T-helper 1 cell treated with Interleukin-12 subunit alpha and Interleukin-12 subunit beta and Interleukin-4 antibody, amounts not matched to agents 30 μg/mL and 1 μg/mL, for 36 hours (primary cell): ENCODE results near the gene CDKAL1.

ENCODE experiments used
- H3K27ac Mint-ChIP-seq: one replicate; pipeline ENCODE4 v1.8.0; 2021; ENCODE audit warnings: mild to moderate bottlenecking, mixed read lengths
- H3K27me3 Mint-ChIP-seq: one replicate; pipeline ENCODE4 v1.8.0; 2021; ENCODE audit warnings: low read depth, mixed read lengths
- H3K36me3 Mint-ChIP-seq: one replicate; pipeline ENCODE4 v1.8.0; 2021; ENCODE audit warnings: low read depth, mixed read lengths
- H3K4me1 Mint-ChIP-seq: one replicate; pipeline ENCODE4 v1.8.0; 2021; ENCODE audit warnings: low read depth, mixed read lengths
- H3K4me3 Mint-ChIP-seq: one replicate; pipeline ENCODE4 v1.8.0; 2021; ENCODE audit warnings: mild to moderate bottlenecking, moderate library complexity, mixed read lengths
- H3K9me3 Mint-ChIP-seq: one replicate; pipeline ENCODE4 v1.8.0; 2021; ENCODE audit warnings: mixed read lengths

The CDKAL1 gene

GRCh38 chr6:20947977-20948376 lies 413.7 kb downstream of the CDKAL1 start:
- Mint-ChIP-seq H3K27me3 (no peaks in the 10 kb centered on the region), H3K36me3 (peaks cover 4% of the 10 kb centered on the region), H3K4me1 (peaks cover 4% of the 10 kb centered on the region), H3K9me3 (peaks cover 6% of the 10 kb centered on the region), H3K27ac (no peak overlapping the region), H3K4me3 (no peak overlapping the region)

- H3K27me3 Mint-ChIP-seq, result no peaks in the 10 kb centered on the region
- H3K27ac Mint-ChIP-seq, result no peak overlapping the region
- peaks cover 3% of the 10 kb centered on the region for H3K36me3 Mint-ChIP-seq
- no peak overlapping the region for H3K4me3 Mint-ChIP-seq
- peaks cover 4% of the 10 kb centered on the region for H3K4me1 Mint-ChIP-seq
- peaks cover under 1% of the 10 kb centered on the region for H3K9me3 Mint-ChIP-seq
These were observed 414.3 kb downstream of the CDKAL1 start for GRCh38 chr6:20948556-20948955.

- Mint-ChIP-seq H3K36me3 (peaks cover under 1% of the 10 kb centered on the region), H3K27me3 (no peaks in the 10 kb centered on the region), H3K9me3 (no peaks in the 10 kb centered on the region), H3K4me1 (peaks cover 4% of the 10 kb centered on the region), H3K4me3 (no peak overlapping the region), H3K27ac (no peak overlapping the region)
These were observed 414.9 kb downstream of the CDKAL1 start for GRCh38 chr6:20949138-20949537.

GRCh38 chr6:20952699-20953474 lies 418.6 kb downstream of the CDKAL1 start:
- H3K9me3 Mint-ChIP-seq, result no peaks in the 10 kb centered on the region
- H3K27ac Mint-ChIP-seq, result no peak overlapping the region
- H3K4me1 Mint-ChIP-seq, result no peaks in the 10 kb centered on the region
- H3K27me3 Mint-ChIP-seq, result no peaks in the 10 kb centered on the region
- H3K4me3 Mint-ChIP-seq, result no peak overlapping the region
- H3K36me3 Mint-ChIP-seq, result peaks cover 13% of the 10 kb centered on the region

- Mint-ChIP-seq H3K36me3 (peaks cover 13% of the 10 kb centered on the region), H3K27me3 (no peaks in the 10 kb centered on the region), H3K4me3 (no peak overlapping the region)
These were observed 420.1 kb downstream of the CDKAL1 start for GRCh38 chr6:20954315-20954714.

GRCh38 chr6:20955131-20955530 lies 420.9 kb downstream of the CDKAL1 start:
- H3K9me3 Mint-ChIP-seq, result no peaks in the 10 kb centered on the region
- no peak overlapping the region for H3K27ac Mint-ChIP-seq
- peaks cover 13% of the 10 kb centered on the region for H3K36me3 Mint-ChIP-seq
- H3K4me1 Mint-ChIP-seq, result no peaks in the 10 kb centered on the region
- no peaks in the 10 kb centered on the region for H3K27me3 Mint-ChIP-seq
- H3K4me3 Mint-ChIP-seq, result no peak overlapping the region

More at GRCh38 chr6:20954315-20954714, 420.1 kb downstream of the CDKAL1 start:
- Mint-ChIP-seq H3K9me3 (no peaks in the 10 kb centered on the region), H3K27ac (no peak overlapping the region), H3K4me1 (no peaks in the 10 kb centered on the region)

- Mint-ChIP-seq H3K27ac (no peak overlapping the region), H3K36me3 (peaks cover 13% of the 10 kb centered on the region), H3K4me1 (no peaks in the 10 kb centered on the region), H3K27me3 (no peaks in the 10 kb centered on the region), H3K4me3 (no peak overlapping the region), H3K9me3 (no peaks in the 10 kb centered on the region)
These were observed 421.5 kb downstream of the CDKAL1 start for GRCh38 chr6:20955751-20956150.

- Mint-ChIP-seq H3K9me3 (no peaks in the 10 kb centered on the region), H3K4me1 (no peaks in the 10 kb centered on the region), H3K27me3 (no peaks in the 10 kb centered on the region), H3K27ac (no peak overlapping the region), H3K36me3 (peaks cover 20% of the 10 kb centered on the region), H3K4me3 (no peak overlapping the region)
These were observed 425.8 kb downstream of the CDKAL1 start for GRCh38 chr6:20960067-20960466.

- no peaks in the 10 kb centered on the region for H3K4me1 Mint-ChIP-seq
- peaks cover 9% of the 10 kb centered on the region for H3K36me3 Mint-ChIP-seq
- no peak overlapping the region for H3K4me3 Mint-ChIP-seq
- H3K9me3 Mint-ChIP-seq, result peaks cover 18% of the 10 kb centered on the region
- H3K27me3 Mint-ChIP-seq, result no peaks in the 10 kb centered on the region
- H3K27ac Mint-ChIP-seq, result no peak overlapping the region
These were observed 431.0 kb downstream of the CDKAL1 start for GRCh38 chr6:20965276-20965675.

- Mint-ChIP-seq H3K36me3 (peaks cover 9% of the 10 kb centered on the region), H3K27me3 (no peaks in the 10 kb centered on the region), H3K4me3 (no peak overlapping the region), H3K9me3 (peaks cover 18% of the 10 kb centered on the region), H3K4me1 (no peaks in the 10 kb centered on the region), H3K27ac (no peak overlapping the region)
These were observed 431.7 kb downstream of the CDKAL1 start for GRCh38 chr6:20965915-20966314.

- Mint-ChIP-seq H3K9me3 (peaks cover 18% of the 10 kb centered on the region), H3K27ac (no peak overlapping the region), H3K36me3 (peaks cover 2% of the 10 kb centered on the region), H3K4me1 (no peaks in the 10 kb centered on the region), H3K27me3 (no peaks in the 10 kb centered on the region), H3K4me3 (no peak overlapping the region)
These were observed 435.3 kb downstream of the CDKAL1 start for GRCh38 chr6:20969551-20969950.

GRCh38 chr6:20976391-20976918 lies 442.2 kb downstream of the CDKAL1 start:
- Mint-ChIP-seq H3K27ac (no peak overlapping the region), H3K4me1 (no peaks in the 10 kb centered on the region), H3K27me3 (no peaks in the 10 kb centered on the region), H3K36me3 (peaks cover 2% of the 10 kb centered on the region), H3K9me3 (no peaks in the 10 kb centered on the region), H3K4me3 (no peak overlapping the region)

GRCh38 chr6:20978151-20978614 lies 443.9 kb downstream of the CDKAL1 start:
- Mint-ChIP-seq H3K9me3 (no peaks in the 10 kb centered on the region), H3K4me1 (no peaks in the 10 kb centered on the region), H3K27me3 (no peaks in the 10 kb centered on the region), H3K4me3 (no peak overlapping the region), H3K36me3 (peaks cover 2% of the 10 kb centered on the region), H3K27ac (no peak overlapping the region)

GRCh38 chr6:20979076-20979475 lies 444.8 kb downstream of the CDKAL1 start:
- Mint-ChIP-seq H3K27ac (no peak overlapping the region), H3K4me1 (no peaks in the 10 kb centered on the region), H3K36me3 (peaks cover 6% of the 10 kb centered on the region), H3K27me3 (no peaks in the 10 kb centered on the region), H3K9me3 (peaks cover 6% of the 10 kb centered on the region), H3K4me3 (no peak overlapping the region)

GRCh38 chr6:20983961-20984360 lies 449.7 kb downstream of the CDKAL1 start:
- Mint-ChIP-seq H3K27me3 (no peaks in the 10 kb centered on the region), H3K36me3 (peaks cover 6% of the 10 kb centered on the region), H3K27ac (no peak overlapping the region), H3K4me1 (no peaks in the 10 kb centered on the region), H3K4me3 (no peak overlapping the region), H3K9me3 (peaks cover 16% of the 10 kb centered on the region)
